Testis (tissue), 3 donors: Measurements from ENCODE around the gene FGA. TPM values are rescaled to one million over a fixed set of nuclear protein-coding genes. Genes with fewer than 3 reads are reported as not detected.
"Not testable (repeated sequence)": the region's sequence is repeated elsewhere in the genome, so short reads cannot be mapped to it uniquely, and the experiment has no call there.

Source experiments
- DNase-seq: peaks from one replicate; pipeline ENCODE4 v3.0.0-alpha.2; 2019
- H3K27ac ChIP-seq, 2 donors: fragments of 200-600 bp; sonication (generic); one replicate each; pipeline ENCODE4 v1.5.1; 2019
- H3K27me3 ChIP-seq: fragments of 200-600 bp; sonication (generic); one replicate; pipeline ENCODE4 v1.5.1; 2019
- H3K36me3 ChIP-seq: fragments of 200-600 bp; sonication (generic); one replicate; pipeline ENCODE4 v1.5.1; 2017; ENCODE audit warnings: low read depth; ENCODE audit errors: missing control alignments
- H3K4me1 ChIP-seq: fragments of 200-600 bp; sonication (generic); one replicate; pipeline ENCODE4 v1.5.1; 2019
- H3K4me3 ChIP-seq, 2 donors: fragments of 200-600 bp; sonication (generic); one replicate each; pipeline ENCODE4 v1.5.1; 2017 to 2019
- H3K9me3 ChIP-seq: fragments of 200-600 bp; sonication (generic); one replicate; pipeline ENCODE4 v1.5.1; 2017
- CTCF ChIP-seq, 3 experiments: fragments of 450-650 bp in 2 of 3; fragments of 200-600 bp in 1 of 3; sonication (generic) in 1 of 3; IDR thresholded peaks; one replicate each; pipeline ENCODE4 v1.5.1; 2016 to 2019; ENCODE audit warnings: antibody characterized with exemption in 3 of 3, mild to moderate bottlenecking in 2 of 3, moderate library complexity in 1 of 3
- POLR2A ChIP-seq: fragments of 450-650 bp; IDR thresholded peaks from one replicate; pipeline ENCODE4 v1.6.1; 2017; ENCODE audit warnings: antibody characterized with exemption, mild to moderate bottlenecking, moderate library complexity
- WGBS, 2 donors: methylation state at CpG; one replicate each; pipeline ENCODE4 v1.1.5; 2018; 5-methylcytosine and 5-hydroxymethylcytosine counted together
- intact Hi-C: fragments of 100-400 bp; cut with DNase I; formaldehyde crosslinking; loops from one replicate; pipeline ENCODE4 v1.15.1; 2023; ENCODE audit warnings: low total_unique reads
- polyA plus RNA-seq: library from polyadenylated mRNA; stranded (reverse); fragments of 350-450 nt; fragmentation: Illumina TruSeq; extraction: RNeasy Lipid Tissue Mini Kit (QIAGEN cat#74804); gene quantifications from one replicate; pipeline ENCODE4 v1.2.3, GENCODE V29; 2014; ENCODE audit warnings: low read depth, low replicate concordance; ENCODE audit not compliant: insufficient read depth
- total RNA-seq, 2 donors: library from RNA; depleted of rRNA; stranded (reverse); fragments of >200 nt; gene quantifications; one replicate each; pipeline ENCODE4 v1.2.3, GENCODE V29; 2016

FGA gene
- total and polyA plus RNA-seq, 3 donors from 2014 or later: 1.1 to 9.1 (median 1.4) TPM

- TF ChIP-seq POLR2A: no peak
- no peak for TF ChIP-seq CTCF (IDR thresholded peaks at IDR 0.05)
- 84 to 85% methylated on average over 4 of the region's 4 CpGs for WGBS, 2 donors
- intact Hi-C loops: no loop called here
- Histone ChIP-seq H3K4me1 (no peaks in the 10 kb centered on the region), H3K36me3 (no peaks in the 10 kb centered on the region), H3K4me3 (no peak overlapping the region), H3K27me3 (no peaks in the 10 kb centered on the region), H3K27ac (no peak overlapping the region), H3K9me3 (no peaks in the 10 kb centered on the region)
- no peak for DNase-seq
Observed at GRCh38 chr4:154604696-154605200, 14.2 kb upstream of the FGA start.

DNA sequence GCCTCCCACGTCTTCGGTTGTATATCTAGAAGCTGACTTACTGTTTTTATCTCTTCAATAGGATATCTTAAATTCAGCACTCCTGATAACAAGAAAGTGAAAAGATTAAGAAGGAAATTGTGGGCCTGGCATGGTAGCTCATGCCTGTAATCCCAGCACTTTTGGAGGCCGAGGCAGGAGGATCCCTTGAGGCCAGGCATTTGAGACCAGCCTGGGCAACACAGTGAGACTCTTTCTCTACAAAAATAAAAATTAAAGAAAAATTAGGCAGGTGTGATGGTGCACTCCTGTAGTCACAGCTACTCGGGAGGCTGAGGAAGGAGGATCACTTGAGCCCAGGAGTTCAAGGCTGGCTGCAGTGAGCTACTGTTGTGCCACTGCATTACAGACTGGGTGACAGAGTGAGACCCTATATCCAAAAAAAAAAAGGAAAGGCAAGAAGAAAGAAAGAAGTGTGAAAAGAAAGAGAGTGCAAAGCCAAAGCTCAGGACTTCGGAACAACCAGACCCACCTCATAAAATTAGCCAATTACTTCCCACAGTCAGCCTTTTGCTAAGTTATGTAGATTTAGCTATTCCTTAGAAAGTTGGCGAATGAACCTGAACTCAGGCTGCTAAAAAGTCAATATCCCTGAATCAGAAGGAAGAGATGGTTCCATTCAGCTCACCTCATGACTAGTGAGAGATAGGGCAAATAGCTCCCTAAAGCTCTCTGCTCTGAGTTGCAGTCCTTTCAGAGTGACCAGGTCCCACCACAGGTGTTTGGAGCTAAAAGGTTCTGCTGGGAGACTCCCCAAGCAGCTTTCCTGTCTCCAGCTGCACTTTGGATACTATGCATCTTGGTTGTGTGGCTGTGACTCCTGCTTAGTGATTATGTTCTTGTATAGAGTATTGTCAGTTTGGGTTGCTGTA is 12.7 kb upstream of the FGA start:
- TF ChIP-seq CTCF (IDR thresholded peaks at IDR 0.05): no peak
- TF ChIP-seq POLR2A: no peak
- no peaks in the 10 kb centered on the region for H3K36me3 ChIP-seq
- H3K27me3 ChIP-seq: no peaks in the 10 kb centered on the region
- no peak for DNase-seq
- H3K4me1 ChIP-seq: no peaks in the 10 kb centered on the region
- intact Hi-C loops: no loop called here
- H3K27ac ChIP-seq: no peak overlapping the region
- no peak overlapping the region for H3K4me3 ChIP-seq
- WGBS, 2 donors: 86 to 87% methylated on average over 6 of the region's 6 CpGs
- H3K9me3 ChIP-seq: no peaks in the 10 kb centered on the region

DNA sequence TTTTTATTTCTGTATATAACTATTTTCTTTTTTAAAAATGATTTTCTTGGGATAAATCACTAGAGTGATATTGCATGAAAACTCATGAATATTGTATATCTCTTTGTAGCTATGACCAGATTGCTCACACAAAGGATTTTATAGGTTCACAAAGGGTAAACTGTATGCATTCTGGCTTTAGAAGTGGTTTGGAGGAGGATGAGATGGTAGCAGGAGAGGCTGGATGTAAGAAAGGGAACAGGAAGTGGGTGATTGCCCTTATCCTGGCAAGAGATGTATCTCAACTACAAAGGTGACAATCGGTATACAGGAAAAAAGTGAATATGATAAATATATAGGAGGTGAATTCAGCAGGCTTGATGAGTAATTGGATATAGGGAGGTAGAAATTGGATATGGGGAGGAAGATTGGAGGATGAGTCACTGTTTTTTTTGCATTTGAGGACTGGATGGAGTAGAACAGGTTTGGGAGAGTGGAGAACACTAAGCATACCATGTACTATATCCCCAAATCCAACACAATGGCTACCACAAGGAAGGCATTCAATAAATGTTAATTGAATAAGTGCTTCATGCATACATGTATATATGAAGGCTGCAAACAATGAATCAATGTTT is 12.0 kb upstream of the FGA start:
- H3K36me3 ChIP-seq: no peaks in the 10 kb centered on the region
- H3K27me3 ChIP-seq: no peaks in the 10 kb centered on the region
- 77 to 91% methylated on average over 1 of the region's 1 CpG for WGBS, 2 donors
- no peak overlapping the region for H3K4me3 ChIP-seq
- no peak for DNase-seq
- H3K9me3 ChIP-seq: no peaks in the 10 kb centered on the region
- H3K4me1 ChIP-seq: no peaks in the 10 kb centered on the region
- TF ChIP-seq POLR2A (no peak), CTCF (IDR thresholded peaks at IDR 0.05) (no peak)
- intact Hi-C loops: no loop called here
- no peak overlapping the region for H3K27ac ChIP-seq

DNA sequence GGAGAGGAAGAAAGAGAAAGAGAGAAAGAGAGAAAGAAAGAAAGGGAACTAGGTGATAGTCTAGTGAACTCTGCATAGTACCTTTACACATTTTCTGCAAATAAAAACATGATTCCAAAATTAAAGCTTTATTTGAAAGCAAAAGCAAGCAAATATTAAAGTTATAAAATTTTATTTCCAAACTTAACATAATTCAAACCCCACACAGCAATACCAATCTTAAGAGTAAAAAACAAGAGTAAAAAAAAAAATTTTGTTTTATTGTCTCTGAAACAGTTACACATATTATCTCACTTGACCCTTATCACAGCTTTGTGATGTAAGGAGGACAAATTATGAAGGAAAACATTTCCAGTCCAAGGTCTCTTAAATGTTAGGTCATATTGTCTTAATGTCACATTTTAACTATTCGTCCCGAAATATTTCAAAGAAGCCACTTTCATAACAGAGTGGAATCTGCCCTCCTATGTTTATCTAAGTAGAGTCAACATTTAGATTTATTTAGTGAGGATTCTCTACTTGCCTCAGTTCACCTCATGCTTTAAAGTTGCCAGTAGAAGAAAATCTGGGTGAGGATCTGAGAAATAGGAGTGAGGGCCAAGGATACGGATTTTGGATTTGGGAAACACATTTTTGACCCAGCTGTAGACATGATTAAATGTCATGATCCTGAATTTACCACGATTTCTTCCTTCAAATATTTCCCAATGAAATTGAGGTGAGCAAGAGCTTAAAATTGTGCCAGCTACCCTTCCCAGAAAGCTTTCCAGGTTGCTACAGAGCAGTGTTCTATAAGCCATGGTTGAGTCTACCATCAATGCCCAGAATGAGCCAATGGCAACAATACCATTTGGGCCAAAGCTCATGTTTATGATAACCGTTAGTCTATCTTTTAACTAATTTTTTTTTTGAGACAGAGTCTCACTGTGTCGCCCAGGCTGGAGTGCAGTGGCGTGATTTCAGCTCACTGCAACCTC is 7.5 kb upstream of the FGA start:
- Histone ChIP-seq H3K9me3 (no peaks in the 10 kb centered on the region), H3K36me3 (no peaks in the 10 kb centered on the region), H3K27me3 (no peaks in the 10 kb centered on the region), H3K4me3 (no peak overlapping the region), H3K27ac (no peak overlapping the region), H3K4me1 (no peaks in the 10 kb centered on the region)
- DNase-seq: no peak
- 76 to 77% methylated on average over 7 of the region's 7 CpGs for WGBS, 2 donors
- TF ChIP-seq POLR2A: no peak
- no peak for TF ChIP-seq CTCF (IDR thresholded peaks at IDR 0.05)
- intact Hi-C loops: no loop called here

GRCh38 chr4:154597281-154597680 is 6.7 kb upstream of the FGA start:
- intact Hi-C loops, H3K9me3 ChIP-seq, H3K36me3 ChIP-seq, H3K4me1 ChIP-seq, H3K4me3 ChIP-seq, H3K27ac ChIP-seq, H3K27me3 ChIP-seq, DNase-seq: not testable (repeated sequence)
- 90 to 95% methylated on average over 11 of the region's 11 CpGs for WGBS, 2 donors
